Skeletal muscle cell (primary cell): ENCODE data around the gene C1orf56.
A peak's percentile ranks its signal among the peaks of the same experiment; 100 is the strongest.
"Not testable (repeated sequence)": the region's sequence is repeated elsewhere in the genome, so short reads cannot be mapped to it uniquely, and the experiment has no call there.

Experiments used
- DNase-seq: peaks from one replicate; pipeline ENCODE4 v3.0.0-alpha.2; 2010; ENCODE audit warnings: low read depth
- H3K4me3 ChIP-seq: 2 replicates; pipeline ENCODE4 v1.5.1; 2011; ENCODE audit warnings: low read depth, mild to moderate bottlenecking, control low read depth, low read length, moderate library complexity

Gene C1orf56

GRCh38 chr1:151060007-151060656 lies 12.6 kb downstream of the C1orf56 start, which contains the start of gene MLLT11:
TSS of gene MLLT11 (plus strand) at chr1:151060397. CDS start at chr1:151067225, 6,828 bp downstream.
- H3K4me3 ChIP-seq, result peak within 1 kb of the TSS; percentile 77
- DNase-seq, result no peak

GRCh38 chr1:151060657-151061421 lies 13.3 kb downstream of the C1orf56 start:
- no peak for DNase-seq
- peak overlapping the region; percentile 77 for H3K4me3 ChIP-seq

DNA sequence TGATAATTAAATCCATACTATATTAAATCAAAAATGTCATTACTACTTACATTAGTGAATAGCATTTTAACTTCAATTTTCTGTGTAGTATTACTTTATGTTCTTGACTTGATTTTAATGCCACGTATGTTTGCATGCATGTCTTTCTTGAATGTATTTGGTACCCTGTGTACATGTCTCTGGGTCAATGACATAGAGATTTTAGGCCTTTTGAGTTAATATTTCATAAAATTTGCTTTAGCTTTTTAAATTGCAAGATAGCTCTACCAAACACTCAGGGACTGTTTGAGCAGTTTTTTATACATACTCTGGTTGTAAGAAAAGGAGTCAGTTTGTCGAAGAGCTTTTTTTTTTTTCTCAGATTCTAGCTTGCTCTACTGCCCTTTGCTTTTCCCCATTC lies 14.2 kb downstream of the C1orf56 start:
- H3K4me3 ChIP-seq, result peak overlapping the region; percentile 77

GRCh38 chr1:151062741-151063371 lies 15.3 kb downstream of the C1orf56 start:
- DNase-seq, result no peak
- peak overlapping the region; percentile 8 for H3K4me3 ChIP-seq

More for the DNA sequence above, 14.2 kb downstream of the C1orf56 start:
- no peak for DNase-seq

- H3K4me3 ChIP-seq, result no peak overlapping the region
- DNase-seq, result no peak
Observed at GRCh38 chr1:151065089-151065645, 17.6 kb downstream of the C1orf56 start.

GRCh38 chr1:151067185-151067584 lies 19.6 kb downstream of the C1orf56 start:
- DNase-seq, result no peak
- no peak overlapping the region for H3K4me3 ChIP-seq

GRCh38 chr1:151069103-151069486 lies 21.5 kb downstream of the C1orf56 start:
- DNase-seq, result no peak
- H3K4me3 ChIP-seq, result no peak overlapping the region

DNA sequence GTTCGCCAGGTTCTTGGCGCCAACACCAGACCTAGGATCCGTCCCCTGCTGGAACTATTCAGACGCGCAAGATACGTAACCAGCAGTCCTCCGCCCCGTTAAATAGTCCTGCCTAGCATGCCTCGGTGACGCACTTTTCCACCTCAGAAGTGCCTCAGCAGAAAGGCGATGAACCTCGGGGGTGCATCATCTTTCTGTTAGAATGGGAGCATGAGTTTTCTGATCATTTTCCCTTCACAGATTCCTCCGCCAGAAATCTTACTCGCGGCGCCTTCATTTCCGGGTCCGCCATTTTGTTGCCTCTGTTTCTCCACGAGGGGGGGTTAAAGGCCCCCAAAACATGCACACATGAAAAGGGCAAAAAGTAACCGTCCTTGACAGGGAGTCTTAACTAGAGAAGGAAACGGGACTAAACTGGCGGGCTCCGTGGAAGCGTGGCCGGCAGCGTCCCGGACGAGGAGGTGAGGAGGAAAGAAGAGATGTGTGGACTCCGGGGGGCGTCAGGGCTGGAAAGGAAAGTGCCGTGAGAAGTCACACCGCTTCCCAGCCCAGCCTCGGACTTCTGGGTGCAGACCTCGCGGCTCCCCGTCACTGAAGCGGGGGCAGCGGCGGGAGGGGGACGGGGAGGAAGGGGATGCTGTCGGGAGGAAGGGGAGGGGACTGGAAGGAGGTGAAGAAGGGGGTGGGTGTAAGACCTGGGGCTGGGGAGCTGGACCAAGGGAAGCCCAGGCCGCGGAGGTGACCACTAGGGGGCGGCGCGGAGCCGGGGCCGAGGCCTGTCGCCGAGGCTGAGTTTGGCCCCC lies 23.1 kb downstream of the C1orf56 start, which contains the start of gene GABPB2:
Gene GABPB2, plus strand, starts transcription at position 288 of the 803 bp plus-strand sequence. CDS start 17,429 bp downstream, outside the sequence.
- peak within 1 kb of the TSS; percentile 61 for H3K4me3 ChIP-seq
- peak; percentile 99 for DNase-seq

DNA sequence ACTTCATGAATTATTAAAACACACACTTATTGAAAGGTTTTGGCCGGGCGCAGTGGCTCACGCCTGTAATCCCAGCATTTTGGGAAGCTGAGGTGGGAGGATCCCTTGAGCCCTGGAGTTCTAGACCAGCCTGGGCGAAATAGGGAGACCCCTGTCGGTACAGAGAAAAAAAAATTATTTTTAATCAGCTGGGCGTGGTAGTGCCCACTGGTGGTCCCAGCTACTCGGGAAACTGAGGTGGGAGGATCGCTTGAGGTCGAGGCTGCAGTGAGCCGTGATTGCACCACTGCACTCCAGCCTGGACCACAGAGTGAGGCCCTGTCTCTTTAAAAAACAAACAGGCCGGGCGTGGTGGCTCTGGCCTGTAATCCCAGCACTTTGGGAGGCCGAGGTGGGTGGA lies 24.7 kb downstream of the C1orf56 start:
- no peak for DNase-seq
- no peak overlapping the region for H3K4me3 ChIP-seq

DNA sequence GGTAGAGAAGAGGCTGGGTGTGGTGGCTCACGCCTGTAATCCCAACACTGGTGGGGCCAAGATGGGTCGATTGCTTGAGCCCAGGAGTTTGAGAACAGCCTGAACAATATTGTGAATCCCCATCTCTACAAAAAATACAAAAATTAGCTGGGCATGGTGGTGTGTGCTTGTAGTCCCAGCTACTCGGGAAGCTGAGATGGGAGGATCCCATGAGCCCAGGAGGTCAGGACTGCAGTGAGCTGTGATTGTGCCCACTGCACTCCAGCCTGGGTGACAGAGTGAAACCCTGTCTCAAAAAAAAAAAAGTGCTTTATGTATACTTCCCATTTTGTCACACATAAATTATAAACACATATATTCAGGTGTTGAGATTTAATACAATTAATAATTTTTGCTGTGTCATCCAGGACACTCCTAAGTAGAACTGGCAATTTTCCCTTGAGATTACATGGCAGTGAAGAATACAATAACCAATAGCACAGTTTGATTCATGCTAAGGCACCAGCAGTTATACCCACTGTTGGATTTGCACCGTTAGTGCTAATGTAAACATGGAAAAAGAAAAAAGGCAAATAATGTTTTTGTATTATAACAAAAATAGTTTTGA lies 38.5 kb downstream of the C1orf56 start:
- DNase-seq, result no peak
- H3K4me3 ChIP-seq, result no peak overlapping the region

DNA sequence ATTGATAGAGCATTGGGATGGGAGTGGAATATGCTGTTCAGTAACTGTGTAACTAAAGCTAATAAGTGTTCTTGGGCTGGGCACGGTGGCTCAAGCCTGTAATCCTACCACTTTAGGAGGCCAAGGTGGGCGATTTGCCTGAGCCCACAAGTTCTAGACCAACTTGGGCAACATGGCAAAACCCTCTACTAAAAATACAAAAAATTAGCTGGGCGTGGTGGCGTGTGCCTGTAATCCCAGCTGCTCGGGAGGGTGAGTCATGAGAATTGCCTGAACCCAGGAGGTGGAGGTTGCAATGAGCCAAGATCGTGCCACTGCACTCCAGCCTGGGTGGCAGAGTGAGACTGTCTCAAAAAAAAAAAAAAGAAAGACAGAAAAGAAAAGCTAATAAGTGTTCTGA lies 49.9 kb downstream of the C1orf56 start:
- not testable (repeated sequence) for H3K4me3 ChIP-seq, DNase-seq

DNA sequence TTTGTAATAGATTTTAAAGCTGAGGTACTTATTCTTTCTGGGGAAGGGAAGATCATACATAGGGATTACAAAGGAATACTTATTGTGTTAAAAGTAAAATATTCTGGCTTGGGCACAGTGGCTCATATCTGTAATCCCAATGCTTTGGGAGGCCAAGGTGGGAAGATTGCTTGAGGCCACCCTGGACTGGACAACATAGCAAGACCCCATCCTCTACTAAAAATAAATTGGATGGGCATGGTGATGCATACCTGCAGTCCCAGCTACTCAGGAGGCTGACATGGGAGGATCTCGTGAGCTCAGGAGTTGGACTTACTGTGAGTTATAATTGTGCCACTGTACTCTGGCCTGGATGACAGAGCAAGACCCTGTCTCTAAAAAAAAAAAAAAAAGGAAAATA lies 50.6 kb downstream of the C1orf56 start:
- no peak for DNase-seq
- H3K4me3 ChIP-seq, result no peak overlapping the region
